ENCODE data around the gene CTDP1. TPM values are rescaled to one million over a fixed set of nuclear protein-coding genes. Genes with fewer than 3 reads are reported as not detected.

Gene CTDP1
- total RNA-seq, 1 donor from 2014 or later, result 22.8 TPM

GRCh38 chr18:79796016-79796415 is 116.4 kb downstream of the CTDP1 start:
- Mint-ChIP-seq H3K4me1 (peaks cover 9% of the 10 kb centered on the region), H3K36me3 (ENCODE audit: low read depth) (no peaks in the 10 kb centered on the region), H3K4me3 (peak overlapping the region; percentile 18), H3K27ac (ENCODE audit: unreplicated experiment) (no peak overlapping the region), H3K9me3 (no peaks in the 10 kb centered on the region), H3K27me3 (ENCODE audit: low read depth) (peaks cover 84% of the 10 kb centered on the region)
- no peak for DNase-seq (ENCODE audit: low read depth, low spot score)
- no peak for TF ChIP-seq CTCF (conservative IDR thresholded peaks at IDR 0.05)

GRCh38 chr18:79796531-79797405 is 117.2 kb downstream of the CTDP1 start:
- H3K27me3 Mint-ChIP-seq (ENCODE audit: low read depth), result peaks cover 84% of the 10 kb centered on the region
- no peak overlapping the region for H3K27ac Mint-ChIP-seq (ENCODE audit: unreplicated experiment)
- H3K4me3 Mint-ChIP-seq, result peak overlapping the region; percentile 61
- no peaks in the 10 kb centered on the region for H3K9me3 Mint-ChIP-seq
- DNase-seq (ENCODE audit: low read depth, low spot score), result no peak
- H3K36me3 Mint-ChIP-seq (ENCODE audit: low read depth), result no peaks in the 10 kb centered on the region
- TF ChIP-seq CTCF (conservative IDR thresholded peaks at IDR 0.05), result no peak
- peaks cover 9% of the 10 kb centered on the region for H3K4me1 Mint-ChIP-seq

GRCh38 chr18:79797518-79798345 is 118.1 kb downstream of the CTDP1 start, which contains the start of gene KCNG2:
KCNG2 (plus strand) TSS chr18:79797938; CDS start chr18:79863668, 65,730 bp downstream.
- Mint-ChIP-seq H3K27ac (ENCODE audit: unreplicated experiment) (no peak within 1 kb of the TSS), H3K27me3 (ENCODE audit: low read depth) (peaks cover 76% of the 10 kb centered on the region), H3K9me3 (no peaks in the 10 kb centered on the region), H3K4me1 (peaks cover 9% of the 10 kb centered on the region), H3K4me3 (peak within 1 kb of the TSS; percentile 61), H3K36me3 (ENCODE audit: low read depth) (no peaks in the 10 kb centered on the region)
- peak; percentile 45 for DNase-seq (ENCODE audit: low read depth, low spot score)
- TF ChIP-seq CTCF (conservative IDR thresholded peaks at IDR 0.05), result peak; percentile 40

- Mint-ChIP-seq H3K36me3 (ENCODE audit: low read depth) (no peaks in the 10 kb centered on the region), H3K27me3 (ENCODE audit: low read depth) (peaks cover 72% of the 10 kb centered on the region), H3K4me3 (peak overlapping the region; percentile 34), H3K4me1 (peaks cover 9% of the 10 kb centered on the region), H3K9me3 (no peaks in the 10 kb centered on the region), H3K27ac (ENCODE audit: unreplicated experiment) (no peak overlapping the region)
- DNase-seq (ENCODE audit: low read depth, low spot score), result no peak
- TF ChIP-seq CTCF (conservative IDR thresholded peaks at IDR 0.05), result no peak
Measured at GRCh38 chr18:79798346-79798998, 118.9 kb downstream of the CTDP1 start.

GRCh38 chr18:79798999-79799370 is 119.4 kb downstream of the CTDP1 start:
- H3K27ac Mint-ChIP-seq (ENCODE audit: unreplicated experiment), result no peak overlapping the region
- H3K4me3 Mint-ChIP-seq, result peak overlapping the region; percentile 34
- no peaks in the 10 kb centered on the region for H3K9me3 Mint-ChIP-seq
- no peaks in the 10 kb centered on the region for H3K36me3 Mint-ChIP-seq (ENCODE audit: low read depth)
- H3K4me1 Mint-ChIP-seq, result peaks cover 9% of the 10 kb centered on the region
- no peak for DNase-seq (ENCODE audit: low read depth, low spot score)
- TF ChIP-seq CTCF (conservative IDR thresholded peaks at IDR 0.05), result no peak
- H3K27me3 Mint-ChIP-seq (ENCODE audit: low read depth), result peaks cover 70% of the 10 kb centered on the region
